ENCODE results near the gene PTMS. TPM values are rescaled to one million over a fixed set of nuclear protein-coding genes. Genes with fewer than 3 reads are reported as not detected.

PTMS gene
- total RNA-seq, 1 experiment from 2014 or later: 370 TPM

- H3K27ac Mint-ChIP-seq: no peak overlapping the region
- TF ChIP-seq MYBL2 (CRISPR knock-in tag; IDR thresholded peaks at IDR 0.05): no peak
- no peak for TF ChIP-seq ZBTB43 (CRISPR knock-in tag; IDR thresholded peaks at IDR 0.05)
- TF ChIP-seq TCF7 (CRISPR knock-in tag; IDR thresholded peaks at IDR 0.05; ENCODE audit: low read depth): no peak
- no peak for TF ChIP-seq ARID4B (CRISPR knock-in tag; IDR thresholded peaks at IDR 0.05; ENCODE audit: borderline replicate concordance)
- TF ChIP-seq USF1 (CRISPR knock-in tag; IDR thresholded peaks at IDR 0.05): no peak
- no peak for TF ChIP-seq NR2C2 (CRISPR knock-in tag; IDR thresholded peaks at IDR 0.05)
- TF ChIP-seq NFE2L1 (CRISPR knock-in tag; IDR thresholded peaks at IDR 0.05): no peak
- TF ChIP-seq ESRRA (CRISPR knock-in tag; IDR thresholded peaks at IDR 0.05; ENCODE audit: borderline replicate concordance): no peak
- no peak for TF ChIP-seq E2F4 (CRISPR knock-in tag; IDR thresholded peaks at IDR 0.05; ENCODE audit: borderline replicate concordance, low read depth)
- TF ChIP-seq ZNF423 (CRISPR knock-in tag; IDR thresholded peaks at IDR 0.05): no peak
- no peak for TF ChIP-seq AR (CRISPR knock-in tag; IDR thresholded peaks at IDR 0.05)
- ChIA-PET POLR2A (interaction anchor here (5.4 kb wide), 1 partner anchor 16 kb away, joined by 84 read pairs; the partner anchor contains the start of gene MLF2), CTCF (interaction anchor here (8.0 to 10.5 kb wide), 2 partner anchors 15 to 59 kb away, joined by 110 to 234 read pairs; partner anchors contain the start of genes MLF2 and P3H3)
- ATAC-seq: no peak
- no peak overlapping the region for H3K4me3 Mint-ChIP-seq
- H3K9me3 Mint-ChIP-seq: no peaks in the 10 kb centered on the region
- no peak for DNase-seq (ENCODE audit: low spot score)
- H3K27me3 Mint-ChIP-seq (ENCODE audit: low read depth): peaks cover 33% of the 10 kb centered on the region
- peaks cover 13% of the 10 kb centered on the region for H3K36me3 Mint-ChIP-seq
- peaks cover 66% of the 10 kb centered on the region for H3K4me1 Mint-ChIP-seq
These were observed 3.9 kb downstream of the PTMS start for GRCh38 chr12:6770094-6770493.

GRCh38 chr12:6770600-6770999 is 4.4 kb downstream of the PTMS start:
- ATAC-seq (no peak), DNase-seq (ENCODE audit: low spot score) (no peak)
- peaks cover 39% of the 10 kb centered on the region for H3K27me3 Mint-ChIP-seq (ENCODE audit: low read depth)
- peak overlapping the region; percentile 76 for H3K27ac Mint-ChIP-seq
- no peak overlapping the region for H3K4me3 Mint-ChIP-seq
- POLR2A ChIA-PET: interaction anchor here (1.5 kb wide), 2 partner anchors 25 to 54 kb away, joined by 3 to 4 read pairs; no protein-coding TSS in a partner anchor
- no peaks in the 10 kb centered on the region for H3K9me3 Mint-ChIP-seq
- CTCF ChIA-PET: interaction anchor here (1.1 to 10.5 kb wide), 4 partner anchors 10 to 233 kb away, joined by 3 to 234 read pairs (median 57); partner anchors contain the start of genes MLF2 and P3H3
- H3K4me1 Mint-ChIP-seq: peaks cover 61% of the 10 kb centered on the region
- peaks cover 13% of the 10 kb centered on the region for H3K36me3 Mint-ChIP-seq
- no peak for TF ChIP-seq EMX1 (CRISPR knock-in tag; IDR thresholded peaks at IDR 0.05)
- no peak for TF ChIP-seq RORB (CRISPR knock-in tag; IDR thresholded peaks at IDR 0.05)
- TF ChIP-seq OVOL2 (CRISPR knock-in tag; IDR thresholded peaks at IDR 0.05; ENCODE audit: borderline replicate concordance): no peak
- no peak for TF ChIP-seq TP53 (CRISPR knock-in tag; IDR thresholded peaks at IDR 0.05)
- no peak for TF ChIP-seq ZNF138 (CRISPR knock-in tag; conservative IDR thresholded peaks at IDR 0.05)
- no peak for TF ChIP-seq ZNF281 (CRISPR knock-in tag; IDR thresholded peaks at IDR 0.05)
- TF ChIP-seq NFYB (CRISPR knock-in tag; conservative IDR thresholded peaks at IDR 0.05; ENCODE audit: low read depth): no peak
- no peak for TF ChIP-seq CDX4 (CRISPR knock-in tag; IDR thresholded peaks at IDR 0.05; ENCODE audit: borderline replicate concordance)
- no peak for TF ChIP-seq USF2 (CRISPR knock-in tag; IDR thresholded peaks at IDR 0.05)

Measured in WTC11 (cell line).